HCEC 1CT (cell line): Measurements from ENCODE around the gene SIAH2.

Source experiments
- DNase-seq: peaks from one replicate; pipeline ENCODE4 v3.0.0-alpha.2; 2017

The SIAH2 gene

GRCh38 chr3:150733373-150733935, 29.5 kb downstream of the SIAH2 start:
- no peak for DNase-seq

- DNase-seq: no peak
Measured at GRCh38 chr3:150729682-150730360, 33.1 kb downstream of the SIAH2 start.

- no peak for DNase-seq
Measured at GRCh38 chr3:150727653-150728502, 35.1 kb downstream of the SIAH2 start.

- DNase-seq: no peak
Measured at GRCh38 chr3:150725548-150725947, 37.4 kb downstream of the SIAH2 start.

GRCh38 chr3:150723946-150724345, 39.0 kb downstream of the SIAH2 start:
- no peak for DNase-seq

GRCh38 chr3:150722267-150722666, 40.7 kb downstream of the SIAH2 start:
- no peak for DNase-seq

- DNase-seq: peak; percentile 66
Measured at GRCh38 chr3:150721285-150722130, 41.5 kb downstream of the SIAH2 start.

- no peak for DNase-seq
Measured at GRCh38 chr3:150720444-150720843, 42.5 kb downstream of the SIAH2 start.

GRCh38 chr3:150710097-150710496, 52.9 kb downstream of the SIAH2 start:
- no peak for DNase-seq

GRCh38 chr3:150703756-150704344, 59.1 kb downstream of the SIAH2 start, which contains the start of gene ERICH6:
Gene ERICH6, minus strand, starts transcription at chr3:150703920. Its CDS starts 22 bp downstream, at chr3:150703898.
- peak; percentile 90 for DNase-seq

GRCh38 chr3:150703299-150703755, 59.6 kb downstream of the SIAH2 start:
- no peak for DNase-seq

- peak; percentile 38 for DNase-seq
Measured at GRCh38 chr3:150699068-150699639, 63.8 kb downstream of the SIAH2 start.

- no peak for DNase-seq
Measured at GRCh38 chr3:150697646-150698045, 65.3 kb downstream of the SIAH2 start.

- no peak for DNase-seq
Measured at GRCh38 chr3:150691414-150692040, 71.4 kb downstream of the SIAH2 start.
